WTC11 (cell line): ENCODE data around the gene STT3A. TPM values are rescaled to one million over a fixed set of nuclear protein-coding genes. Genes with fewer than 3 reads are reported as not detected.

Source experiments
- ATAC-seq: fragments of 200-7000 bp; cut with Tn5 transposase; 2 replicates; pipeline ENCODE4 v1.10.0; 2021; ENCODE audit warnings: mild to moderate bottlenecking, moderate library complexity
- CTCF ChIA-PET: fragments of 300-600 bp; sonication (Branson Sonifier 250); formaldehyde crosslinking; loops from one replicate; lab custom pipeline; 2021; ENCODE audit warnings: antibody characterized with exemption; lab: Charles Lee
- POLR2A ChIA-PET: fragments of 350-600 bp; sonication (Branson Sonifier 250); formaldehyde crosslinking; loops from one replicate; lab custom pipeline; 2021; ENCODE audit warnings: antibody characterized with exemption; lab: Charles Lee
- DNase-seq: peaks from one replicate; pipeline ENCODE4 v3.0.0; 2021; ENCODE audit warnings: low spot score
- H3K27ac Mint-ChIP-seq: 2 replicates; pipeline ENCODE4 v1.8.0; 2021; ENCODE audit warnings: mixed read lengths
- H3K27me3 Mint-ChIP-seq: 2 replicates; pipeline ENCODE4 v1.8.0; 2021; ENCODE audit warnings: low read depth, mild to moderate bottlenecking, moderate library complexity, mixed read lengths
- H3K36me3 Mint-ChIP-seq: 2 replicates; pipeline ENCODE4 v1.8.0; 2021; ENCODE audit warnings: mixed read lengths
- H3K4me1 Mint-ChIP-seq: 2 replicates; pipeline ENCODE4 v1.8.0; 2022; ENCODE audit warnings: mixed read lengths
- H3K4me3 Mint-ChIP-seq: 2 replicates; pipeline ENCODE4 v1.8.0; 2021; ENCODE audit warnings: mild to moderate bottlenecking, moderate library complexity, mixed read lengths
- H3K9me3 Mint-ChIP-seq: 2 replicates; pipeline ENCODE4 v1.8.0; 2021; ENCODE audit warnings: mixed read lengths
- CDX4 ChIP-seq: fragments of 250-450 bp; sonication (Bioruptor Pico); IDR thresholded peaks from 2 replicates; pipeline ENCODE4 v1.9.0; 2021; ENCODE audit warnings: moderate library complexity, mild to moderate bottlenecking, inconsistent platforms, borderline replicate concordance
- FOXJ3 ChIP-seq: sonication (generic); formaldehyde crosslinking; IDR thresholded peaks from 2 replicates; pipeline ENCODE4 v1.9.0; 2021; ENCODE audit warnings: missing genetic modification reagents, mild to moderate bottlenecking, borderline replicate concordance
- FOXK1 ChIP-seq: sonication (generic); formaldehyde crosslinking; IDR thresholded peaks from 2 replicates; pipeline ENCODE4 v1.8.0; 2022; ENCODE audit warnings: mild to moderate bottlenecking, moderate library complexity, missing genetic modification reagents
- HMGXB4 ChIP-seq: sonication (generic); formaldehyde crosslinking; IDR thresholded peaks from 2 replicates; pipeline ENCODE4 v1.8.1; 2023; ENCODE audit warnings: mild to moderate bottlenecking, moderate library complexity, missing genetic modification reagents
- KAT7 ChIP-seq: sonication (generic); formaldehyde crosslinking; IDR thresholded peaks from 2 replicates; pipeline ENCODE4 v1.8.1; 2023; ENCODE audit warnings: missing genetic modification reagents, mild to moderate bottlenecking, borderline replicate concordance
- MXD4 ChIP-seq: fragments of 250-450 bp; sonication (Bioruptor Pico); IDR thresholded peaks from 2 replicates; pipeline ENCODE4 v1.8.0; 2021; ENCODE audit warnings: mild to moderate bottlenecking, moderate library complexity, borderline replicate concordance
- NFATC4 ChIP-seq: fragments of 250-450 bp; sonication (Bioruptor Pico); IDR thresholded peaks from 2 replicates; pipeline ENCODE4 v1.9.0; 2021; ENCODE audit warnings: mild to moderate bottlenecking
- RELA ChIP-seq: sonication (generic); formaldehyde crosslinking; IDR thresholded peaks from 2 replicates; pipeline ENCODE4 v1.8.1; 2022; ENCODE audit warnings: missing genetic modification reagents, mild to moderate bottlenecking, borderline replicate concordance
- SMAD4 ChIP-seq: sonication (generic); formaldehyde crosslinking; IDR thresholded peaks from 2 replicates; pipeline ENCODE4 v1.8.0; 2022; ENCODE audit warnings: mild to moderate bottlenecking, missing genetic modification reagents
- SOX15 ChIP-seq: fragments of 250-450 bp; sonication (Bioruptor Pico); IDR thresholded peaks from 2 replicates; pipeline ENCODE4 v1.9.0; 2021; ENCODE audit warnings: mild to moderate bottlenecking
- TEAD1 ChIP-seq: sonication (generic); formaldehyde crosslinking; IDR thresholded peaks from 2 replicates; pipeline ENCODE4 v1.8.0; 2022; ENCODE audit warnings: mild to moderate bottlenecking, missing genetic modification reagents
- USF1 ChIP-seq: sonication (generic); formaldehyde crosslinking; IDR thresholded peaks from 2 replicates; pipeline ENCODE4 v1.8.0; 2022; ENCODE audit warnings: mild to moderate bottlenecking, missing genetic modification reagents
- ZBTB43 ChIP-seq: sonication (generic); formaldehyde crosslinking; IDR thresholded peaks from 2 replicates; pipeline ENCODE4 v1.8.1; 2023; ENCODE audit warnings: mild to moderate bottlenecking, missing genetic modification reagents
- ZNF281 ChIP-seq: sonication (generic); formaldehyde crosslinking; IDR thresholded peaks from 2 replicates; pipeline ENCODE4 v1.8.0; 2023; ENCODE audit warnings: mild to moderate bottlenecking, missing genetic modification reagents
- total RNA-seq: library from RNA; stranded (reverse); gene quantifications from 3 replicates; pipeline ENCODE4 v1.2.3, GENCODE V29; 2021

Gene STT3A
- total RNA-seq, 1 experiment from 2014 or later = 144 TPM

- no peaks in the 10 kb centered on the region for H3K27me3 Mint-ChIP-seq
These were observed 6.0 kb upstream of the STT3A start for GRCh38 chr11:125586623-125587022.

GRCh38 chr11:125587480-125587879 is 5.2 kb upstream of the STT3A start:
- CTCF ChIA-PET = no interaction called here
- H3K4me1 Mint-ChIP-seq = peaks cover 8% of the 10 kb centered on the region
- H3K27ac Mint-ChIP-seq = peak overlapping the region; percentile 74; the same call in 1 of the 2 replicates

More at GRCh38 chr11:125586623-125587022, 6.0 kb upstream of the STT3A start:
- TF ChIP-seq USF1 (CRISPR knock-in tag) (no peak), ZNF281 (CRISPR knock-in tag) (no peak), SOX15 (CRISPR knock-in tag) (no peak), TEAD1 (CRISPR knock-in tag) (no peak), KAT7 (no peak), FOXK1 (no peak), NFATC4 (CRISPR knock-in tag) (no peak), SMAD4 (CRISPR knock-in tag) (no peak), CDX4 (CRISPR knock-in tag) (no peak)
- no peak for DNase-seq
- peaks cover 7% of the 10 kb centered on the region for H3K4me1 Mint-ChIP-seq
- ChIA-PET CTCF (no interaction called here), POLR2A (no interaction called here)
- ATAC-seq = no peak
- H3K4me3 Mint-ChIP-seq = no peak overlapping the region
- H3K36me3 Mint-ChIP-seq = peaks cover 21% of the 10 kb centered on the region
- H3K27ac Mint-ChIP-seq = no peak overlapping the region
- H3K9me3 Mint-ChIP-seq = no peaks in the 10 kb centered on the region

GRCh38 chr11:125588505-125588904 is 4.1 kb upstream of the STT3A start:
- ChIA-PET CTCF (no interaction called here), POLR2A (no interaction called here)
- DNase-seq (no peak), ATAC-seq (no peak)
- H3K36me3 Mint-ChIP-seq = peaks cover 12% of the 10 kb centered on the region
- H3K4me3 Mint-ChIP-seq = no peak overlapping the region
- TF ChIP-seq ZBTB43 (CRISPR knock-in tag) (no peak), RELA (CRISPR knock-in tag) (no peak)
- H3K4me1 Mint-ChIP-seq = peaks cover 13% of the 10 kb centered on the region
- peak overlapping the region; percentile 48; the same call in 1 of the 2 replicates for H3K27ac Mint-ChIP-seq
- no peaks in the 10 kb centered on the region for H3K9me3 Mint-ChIP-seq
- H3K27me3 Mint-ChIP-seq = no peaks in the 10 kb centered on the region

More at GRCh38 chr11:125587480-125587879, 5.2 kb upstream of the STT3A start:
- Mint-ChIP-seq H3K9me3 (no peaks in the 10 kb centered on the region), H3K36me3 (peaks cover 20% of the 10 kb centered on the region), H3K4me3 (no peak overlapping the region), H3K27me3 (no peaks in the 10 kb centered on the region)
- no peak for DNase-seq
- POLR2A ChIA-PET = no interaction called here
- ATAC-seq = no peak
- TF ChIP-seq FOXJ3 (no peak), SOX15 (CRISPR knock-in tag) (no peak), MXD4 (CRISPR knock-in tag) (no peak), HMGXB4 (CRISPR knock-in tag) (no peak)
